Mucosa of descending colon (tissue), 3 donors: ENCODE data around the gene FSTL4. TPM values are rescaled to one million over a fixed set of nuclear protein-coding genes. Genes with fewer than 3 reads are reported as not detected.

Source experiments
- ATAC-seq: fragments of 200-7000 bp; cut with Tn5 transposase; one replicate; pipeline ENCODE4 v1.9.1; 2020; ENCODE audit warnings: mild to moderate bottlenecking, moderate library complexity
- DNase-seq, 3 donors: peaks; one replicate each; pipeline ENCODE4 v3.0.0-alpha.2; 2020
- H3K36me3 ChIP-seq: fragments of 200-600 bp; one replicate; pipeline ENCODE4 v1.8.0; 2021; ENCODE audit warnings: low read depth, mild to moderate bottlenecking
- H3K4me1 ChIP-seq: fragments of 200-600 bp; one replicate; pipeline ENCODE4 v1.8.0; 2021; ENCODE audit warnings: low read depth, mild to moderate bottlenecking
- H3K4me3 ChIP-seq: fragments of 200-600 bp; one replicate; pipeline ENCODE4 v1.8.0; 2021; ENCODE audit warnings: mild to moderate bottlenecking
- H3K9me3 ChIP-seq: fragments of 200-600 bp; one replicate; pipeline ENCODE4 v1.8.0; 2021; ENCODE audit warnings: mild to moderate bottlenecking
- CTCF ChIP-seq: fragments of 200-600 bp; IDR thresholded peaks from one replicate; pipeline ENCODE4 v1.8.0; 2022; ENCODE audit warnings: antibody characterized with exemption, mild to moderate bottlenecking
- intact Hi-C, 2 donors: fragments of 100-400 bp; cut with DNase I in 1 of 2; cut with micrococcal nuclease in 1 of 2; formaldehyde crosslinking; loops; one replicate each; pipeline versions ENCODE4 v1.11.0 to v1.11.1; 2022; cut with DNase I, micrococcal nuclease
- total RNA-seq, 3 donors: library from RNA; stranded (reverse); fragmentation: NEBNext Ultra II Directional in 2 of 3; extraction: Animal tissue kit (Norgen Biotek cat#: 25700) in 2 of 3; gene quantifications; one replicate each; pipeline versions ENCODE4 v1.2.1 to v1.2.4, GENCODE V29; 2021 to 2023
- donor health status: DM: no; HTN: no; CAD: no; lungs with moderate emphysema.
- donor health status: DM: no; HTN: no; CAD: no.
- donor health status: DM: no; HTN: yes; CAD: no.

The FSTL4 gene
- total RNA-seq, 3 donors from 2014 or later = 0.29 to 0.77 (median 0.57) TPM

DNA sequence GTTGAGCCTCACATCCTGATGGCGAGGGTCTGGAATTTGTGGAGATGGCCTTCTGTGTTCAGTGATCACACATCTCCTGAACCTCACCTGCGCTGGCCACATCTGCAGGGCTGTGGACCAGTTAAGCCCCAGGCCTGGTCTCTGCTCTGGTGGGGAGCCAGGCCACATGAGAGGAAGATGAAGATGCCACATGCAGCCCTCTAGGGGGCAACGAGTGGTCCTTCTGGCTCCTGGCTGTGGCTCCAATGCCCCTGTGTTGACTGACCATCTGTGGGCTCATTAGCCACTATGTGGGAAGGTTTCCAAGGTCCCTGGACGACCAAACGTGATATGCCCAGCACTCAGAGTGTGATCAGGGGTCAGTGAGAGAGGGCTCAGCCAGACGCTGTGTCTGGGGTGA is 357.5 kb downstream of the FSTL4 start:
- intact Hi-C loops = no loop called here
- no peak overlapping the region for H3K4me3 ChIP-seq
- no peak for ATAC-seq
- TF ChIP-seq CTCF = no peak
- no peaks in the 10 kb centered on the region for H3K36me3 ChIP-seq
- H3K9me3 ChIP-seq = no peaks in the 10 kb centered on the region
- no peak for DNase-seq
- no peaks in the 10 kb centered on the region for H3K4me1 ChIP-seq

GRCh38 chr5:133253671-133254070 is 358.7 kb downstream of the FSTL4 start:
- no peaks in the 10 kb centered on the region for H3K4me1 ChIP-seq
- no peak for ATAC-seq
- intact Hi-C loops = no loop called here
- DNase-seq = no peak
- TF ChIP-seq CTCF = no peak
- H3K4me3 ChIP-seq = no peak overlapping the region
- no peaks in the 10 kb centered on the region for H3K9me3 ChIP-seq
- H3K36me3 ChIP-seq = no peaks in the 10 kb centered on the region

DNA sequence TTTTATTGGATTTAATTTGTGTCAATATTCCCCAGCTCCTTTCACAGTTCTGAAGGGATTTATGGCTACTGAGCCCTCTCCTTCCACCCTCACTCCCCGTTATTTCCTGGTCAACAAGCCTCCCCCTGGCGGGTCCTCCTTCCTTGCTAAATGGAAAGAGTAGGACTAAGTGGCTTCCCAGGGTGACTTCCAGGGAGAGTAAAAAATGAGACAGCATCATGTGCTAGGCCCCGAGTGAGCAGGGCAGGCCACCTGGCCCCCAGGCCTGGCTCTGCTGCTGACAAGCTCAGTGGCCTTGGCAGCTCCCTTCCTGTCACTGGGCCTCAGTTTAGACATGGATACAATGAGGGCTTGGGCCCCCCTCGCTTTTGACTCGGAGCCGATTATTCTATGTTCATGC is 359.3 kb downstream of the FSTL4 start:
- ATAC-seq = no peak
- TF ChIP-seq CTCF = no peak
- Histone ChIP-seq H3K4me1 (no peaks in the 10 kb centered on the region), H3K36me3 (no peaks in the 10 kb centered on the region), H3K9me3 (no peaks in the 10 kb centered on the region), H3K4me3 (no peak overlapping the region)
- intact Hi-C loops = no loop called here
- DNase-seq = no peak

- TF ChIP-seq CTCF = no peak
- DNase-seq = no peak
Measured at GRCh38 chr5:133252133-133252480, 360.2 kb downstream of the FSTL4 start.

DNA sequence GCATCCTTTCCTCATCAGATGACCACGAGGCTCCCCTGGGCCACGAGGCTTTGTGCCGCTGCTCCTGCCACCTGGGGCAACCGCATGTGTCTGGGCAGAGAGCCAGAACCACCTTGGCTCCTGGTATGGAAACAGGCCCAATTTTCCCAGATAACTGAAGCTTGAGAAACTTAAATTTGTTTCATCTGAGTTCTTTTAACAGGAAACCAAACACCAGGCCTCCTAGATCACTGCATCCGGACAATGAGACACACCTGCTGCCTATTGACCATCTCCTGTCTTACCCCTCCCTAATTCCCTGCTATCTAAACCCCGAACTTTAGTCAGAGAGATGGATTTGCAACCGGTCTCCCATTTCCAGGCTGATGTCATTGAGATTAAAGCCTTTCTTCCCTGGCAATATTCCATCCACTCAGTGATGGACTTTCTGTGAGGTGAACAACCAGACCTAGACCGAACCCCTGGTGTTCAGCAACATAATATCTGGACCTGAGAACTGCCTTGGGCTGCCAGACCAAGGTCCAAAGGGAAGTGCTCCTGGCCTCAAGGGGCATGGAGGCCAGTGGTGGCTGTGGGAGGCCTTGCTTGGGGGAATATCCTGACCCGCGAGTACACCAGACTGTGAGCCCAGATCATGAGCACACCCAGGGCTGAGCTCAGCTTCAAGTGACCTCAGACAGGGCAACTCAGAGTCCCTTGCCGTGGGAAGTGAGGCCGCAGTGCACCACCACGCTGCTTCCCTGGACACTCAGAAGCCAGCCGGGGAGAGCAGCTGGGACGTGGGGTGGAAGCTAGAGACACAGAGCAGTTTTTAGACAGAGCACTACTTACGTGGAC is 360.8 kb downstream of the FSTL4 start:
- no peaks in the 10 kb centered on the region for H3K4me1 ChIP-seq
- no peaks in the 10 kb centered on the region for H3K9me3 ChIP-seq
- no peak for DNase-seq
- no peak for TF ChIP-seq CTCF
- H3K4me3 ChIP-seq = no peak overlapping the region
- intact Hi-C loops = no loop called here
- no peak for ATAC-seq
- H3K36me3 ChIP-seq = no peaks in the 10 kb centered on the region

More at GRCh38 chr5:133252133-133252480, 360.2 kb downstream of the FSTL4 start:
- Histone ChIP-seq H3K9me3 (no peaks in the 10 kb centered on the region), H3K36me3 (no peaks in the 10 kb centered on the region), H3K4me3 (no peak overlapping the region), H3K4me1 (no peaks in the 10 kb centered on the region)
- intact Hi-C loops = no loop called here
- no peak for ATAC-seq

- no peaks in the 10 kb centered on the region for H3K4me1 ChIP-seq
- no peak overlapping the region for H3K4me3 ChIP-seq
- no peaks in the 10 kb centered on the region for H3K9me3 ChIP-seq
- TF ChIP-seq CTCF = no peak
- DNase-seq (no peak), ATAC-seq (no peak)
- no peaks in the 10 kb centered on the region for H3K36me3 ChIP-seq
- intact Hi-C loops = no loop called here
Measured at GRCh38 chr5:133250527-133250926, 361.8 kb downstream of the FSTL4 start.
